ENCODE data around the gene PRR5L. TPM values are rescaled to one million over a fixed set of nuclear protein-coding genes. Genes with fewer than 3 reads are reported as not detected.

PRR5L gene
- total and polyA plus RNA-seq, 9 of the 15 experiments (the other 6 are each of a cell fraction or from before 2014, with no cell fraction given), result 0.11 to 0.60 (median 0.36) TPM; not detected in 2

GRCh38 chr11:36333897-36334296 lies 37.8 kb downstream of the PRR5L start (continued):
- TF ChIP-seq, protein P1, sequence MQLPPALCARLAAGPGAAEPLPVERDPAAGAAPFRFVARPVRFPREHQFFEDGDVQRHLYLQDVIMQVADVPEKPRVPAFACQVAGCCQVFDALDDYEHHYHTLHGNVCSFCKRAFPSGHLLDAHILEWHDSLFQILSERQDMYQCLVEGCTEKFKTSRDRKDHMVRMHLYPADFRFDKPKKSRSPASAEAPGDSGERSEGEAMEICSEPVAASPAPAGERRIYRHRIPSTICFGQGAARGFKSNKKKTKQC (CRISPR knock-in tag; IDR thresholded peaks at IDR 0.05), result no peak
- TF ChIP-seq DACH1 (IDR thresholded peaks at IDR 0.05; ENCODE audit: partially characterized antibody) (no peak), FOXK1 (CRISPR knock-in tag; IDR thresholded peaks at IDR 0.05; ENCODE audit: borderline replicate concordance) (no peak), BHLHE40 (IDR thresholded peaks at IDR 0.05; ENCODE audit: low read length) (no peak), JUNB (CRISPR knock-in tag; conservative IDR thresholded peaks at IDR 0.05) (no peak), BRCA1 (IDR thresholded peaks at IDR 0.05) (no peak), BRCA1 (CRISPR knock-in tag; IDR thresholded peaks at IDR 0.05) (no peak), ZZZ3 (IDR thresholded peaks at IDR 0.05) (no peak), PKNOX1 (IDR thresholded peaks at IDR 0.05) (0 out of 2 replicates have a peak, but pooled peaks have one; percentile 4), NFE2 (IDR thresholded peaks at IDR 0.05; ENCODE audit: low read depth) (no peak), CREB1 (IDR thresholded peaks at IDR 0.05) (peak; percentile 34; the same call in 1 of the 2 replicates), CREB1 (CRISPR knock-in tag; IDR thresholded peaks at IDR 0.05) (no peak), ZBTB34 (CRISPR knock-in tag; IDR thresholded peaks at IDR 0.05) (no peak), CBFB (CRISPR knock-in tag; IDR thresholded peaks at IDR 0.05) (no peak), ZNF324 (CRISPR knock-in tag; IDR thresholded peaks at IDR 0.05) (no peak), SIX5 (IDR thresholded peaks at IDR 0.05; ENCODE audit: borderline replicate concordance in 1 of 2, insufficient read depth in 1 of 2, low read depth in 1 of 2, low read length in 2 of 2) (peak; percentile 54 to 69; a peak in 3 of 4 replicates)
- TF ChIP-seq, protein P2, sequence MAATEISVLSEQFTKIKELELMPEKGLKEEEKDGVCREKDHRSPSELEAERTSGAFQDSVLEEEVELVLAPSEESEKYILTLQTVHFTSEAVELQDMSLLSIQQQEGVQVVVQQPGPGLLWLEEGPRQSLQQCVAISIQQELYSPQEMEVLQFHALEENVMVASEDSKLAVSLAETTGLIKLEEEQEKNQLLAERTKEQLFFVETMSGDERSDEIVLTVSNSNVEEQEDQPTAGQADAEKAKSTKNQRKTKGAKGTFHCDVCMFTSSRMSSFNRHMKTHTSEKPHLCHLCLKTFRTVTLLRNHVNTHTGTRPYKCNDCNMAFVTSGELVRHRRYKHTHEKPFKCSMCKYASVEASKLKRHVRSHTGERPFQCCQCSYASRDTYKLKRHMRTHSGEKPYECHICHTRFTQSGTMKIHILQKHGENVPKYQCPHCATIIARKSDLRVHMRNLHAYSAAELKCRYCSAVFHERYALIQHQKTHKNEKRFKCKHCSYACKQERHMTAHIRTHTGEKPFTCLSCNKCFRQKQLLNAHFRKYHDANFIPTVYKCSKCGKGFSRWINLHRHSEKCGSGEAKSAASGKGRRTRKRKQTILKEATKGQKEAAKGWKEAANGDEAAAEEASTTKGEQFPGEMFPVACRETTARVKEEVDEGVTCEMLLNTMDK (IDR thresholded peaks at IDR 0.05; ENCODE audit: borderline replicate concordance, insufficient read depth, low read depth, low read length, poor library complexity, severe bottlenecking), result no peak
- TF ChIP-seq, protein P3, sequence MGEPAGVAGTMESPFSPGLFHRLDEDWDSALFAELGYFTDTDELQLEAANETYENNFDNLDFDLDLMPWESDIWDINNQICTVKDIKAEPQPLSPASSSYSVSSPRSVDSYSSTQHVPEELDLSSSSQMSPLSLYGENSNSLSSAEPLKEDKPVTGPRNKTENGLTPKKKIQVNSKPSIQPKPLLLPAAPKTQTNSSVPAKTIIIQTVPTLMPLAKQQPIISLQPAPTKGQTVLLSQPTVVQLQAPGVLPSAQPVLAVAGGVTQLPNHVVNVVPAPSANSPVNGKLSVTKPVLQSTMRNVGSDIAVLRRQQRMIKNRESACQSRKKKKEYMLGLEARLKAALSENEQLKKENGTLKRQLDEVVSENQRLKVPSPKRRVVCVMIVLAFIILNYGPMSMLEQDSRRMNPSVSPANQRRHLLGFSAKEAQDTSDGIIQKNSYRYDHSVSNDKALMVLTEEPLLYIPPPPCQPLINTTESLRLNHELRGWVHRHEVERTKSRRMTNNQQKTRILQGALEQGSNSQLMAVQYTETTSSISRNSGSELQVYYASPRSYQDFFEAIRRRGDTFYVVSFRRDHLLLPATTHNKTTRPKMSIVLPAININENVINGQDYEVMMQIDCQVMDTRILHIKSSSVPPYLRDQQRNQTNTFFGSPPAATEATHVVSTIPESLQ (CRISPR knock-in tag; IDR thresholded peaks at IDR 0.05), result no peak

Data from K562 (cell line).